H9 (cell line): ENCODE data around the gene DUOXA1. TPM values are rescaled to one million over a fixed set of nuclear protein-coding genes. Genes with fewer than 3 reads are reported as not detected.

ENCODE experiments used
- DNase-seq: peaks from one replicate; pipeline ENCODE4 v3.0.0-alpha.2; 2017
- H2AFZ ChIP-seq: one replicate; pipeline ENCODE4 v1.6.1; 2013; ENCODE audit warnings: mild to moderate bottlenecking, low read length, control low read depth, moderate library complexity
- H2AK5ac ChIP-seq: 2 replicates; pipeline ENCODE4 v1.6.1; 2013; ENCODE audit warnings: low read length, control low read depth, mixed read lengths; ENCODE audit not compliant: insufficient read length
- H2BK120ac ChIP-seq: one replicate; pipeline ENCODE4 v1.6.1; 2013; ENCODE audit warnings: low read depth, mild to moderate bottlenecking, low read length, control low read depth, inconsistent platforms; ENCODE audit not compliant: poor library complexity, severe bottlenecking
- H2BK12ac ChIP-seq: 2 replicates; pipeline ENCODE4 v1.6.1; 2013; ENCODE audit warnings: low read length, control low read depth, mixed read lengths, low read depth; ENCODE audit not compliant: insufficient read length
- H2BK15ac ChIP-seq: 2 replicates; pipeline ENCODE4 v1.6.1; 2013; ENCODE audit warnings: low read depth, low read length, control low read depth
- H2BK20ac ChIP-seq: one replicate; pipeline ENCODE4 v1.6.1; 2013; ENCODE audit warnings: low read depth, mild to moderate bottlenecking, low read length, control low read depth, inconsistent platforms; ENCODE audit not compliant: poor library complexity, severe bottlenecking
- H2BK5ac ChIP-seq: 2 replicates; pipeline ENCODE4 v1.6.1; 2013; ENCODE audit warnings: low read length, control low read depth, mixed read lengths; ENCODE audit not compliant: insufficient read length
- H3K14ac ChIP-seq: 2 replicates; pipeline ENCODE4 v1.6.1; 2013; ENCODE audit warnings: low read length, control low read depth; ENCODE audit not compliant: insufficient read depth
- H3K18ac ChIP-seq: 2 replicates; pipeline ENCODE4 v1.6.1; 2013; ENCODE audit warnings: low read depth, mild to moderate bottlenecking, mixed read lengths, low read length, control low read depth; ENCODE audit not compliant: insufficient read length
- H3K23ac ChIP-seq: 2 replicates; pipeline ENCODE4 v1.6.1; 2013; ENCODE audit warnings: low read length, control low read depth, mixed read lengths, low read depth; ENCODE audit not compliant: insufficient read length
- H3K23me2 ChIP-seq: 2 replicates; pipeline ENCODE4 v1.6.1; 2013; ENCODE audit warnings: low read depth, mild to moderate bottlenecking, mixed read lengths, low read length, control low read depth; ENCODE audit not compliant: insufficient read length, poor library complexity, severe bottlenecking
- H3K27ac ChIP-seq: 2 replicates; pipeline ENCODE4 v1.5.1; 2013; ENCODE audit warnings: low read length, control low read depth, mixed read lengths, low read depth; ENCODE audit not compliant: insufficient read length
- H3K27me3 ChIP-seq: 2 replicates; pipeline ENCODE4 v1.6.1; 2013; ENCODE audit warnings: low read length, control low read depth, inconsistent platforms; ENCODE audit not compliant: insufficient read depth
- H3K4ac ChIP-seq: 2 replicates; pipeline ENCODE4 v1.6.1; 2013; ENCODE audit warnings: low read depth, mild to moderate bottlenecking, control low read depth, inconsistent platforms, low read length, moderate library complexity
- H3K4me1 ChIP-seq: 2 replicates; pipeline ENCODE4 v1.6.1; 2013; ENCODE audit warnings: low read length, control low read depth, inconsistent platforms; ENCODE audit not compliant: insufficient read depth
- H3K4me2 ChIP-seq: 2 replicates; pipeline ENCODE4 v1.6.1; 2013; ENCODE audit warnings: low read length, control low read depth, mixed read lengths; ENCODE audit not compliant: insufficient read length, insufficient read depth
- H3K56ac ChIP-seq: 2 replicates; pipeline ENCODE4 v1.6.1; 2013; ENCODE audit warnings: low read depth, mild to moderate bottlenecking, mixed read lengths, low read length, control low read depth; ENCODE audit not compliant: insufficient read length
- H3K79me1 ChIP-seq: 2 replicates; pipeline ENCODE4 v1.6.1; 2013; ENCODE audit warnings: low read depth, mild to moderate bottlenecking, moderate library complexity, low read length, control low read depth, inconsistent platforms; ENCODE audit not compliant: insufficient read depth, poor library complexity, severe bottlenecking
- H3K79me2 ChIP-seq: 2 replicates; pipeline ENCODE4 v1.6.1; 2013; ENCODE audit warnings: low read length, control low read depth, inconsistent platforms; ENCODE audit not compliant: insufficient read depth
- H3K9ac ChIP-seq: 2 replicates; pipeline ENCODE4 v1.6.1; 2013; ENCODE audit warnings: low read length, control low read depth, mixed read lengths; ENCODE audit not compliant: insufficient read length; ENCODE audit errors: extremely low read depth
- H3K9me3 ChIP-seq: one replicate; pipeline ENCODE4 v1.6.1; 2013; ENCODE audit warnings: low read depth, low read length, inconsistent platforms; ENCODE audit not compliant: control insufficient read depth
- H3T11ph ChIP-seq: one replicate; pipeline ENCODE4 v1.6.1; 2013; ENCODE audit warnings: mild to moderate bottlenecking, low read length, control low read depth, inconsistent platforms
- H4K20me1 ChIP-seq: one replicate; pipeline ENCODE4 v1.6.1; 2013; ENCODE audit not compliant: control insufficient read depth, insufficient read length, insufficient read depth
- H4K5ac ChIP-seq: 2 replicates; pipeline ENCODE4 v1.6.1; 2013; ENCODE audit warnings: low read depth, mild to moderate bottlenecking, mixed read lengths, low read length, control low read depth; ENCODE audit not compliant: insufficient read length
- H4K8ac ChIP-seq: replicated peaks from 2 replicates; pipeline ENCODE4 v1.6.1; 2013; ENCODE audit warnings: low read length, control low read depth, mixed read lengths, low read depth; ENCODE audit not compliant: insufficient read length
- H4K91ac ChIP-seq: 2 replicates; pipeline ENCODE4 v1.6.1; 2013; ENCODE audit warnings: low read depth, mild to moderate bottlenecking, moderate library complexity, mixed read lengths, low read length, control low read depth; ENCODE audit not compliant: insufficient read length
- H3K27ac Mint-ChIP-seq, 3 experiments: 2 replicates in 2 of 3; 3 replicates in 1 of 3; pipeline ENCODE4 v1.8.0; 2020 to 2021; ENCODE audit warnings: mixed read lengths in 3 of 3, mild to moderate bottlenecking in 1 of 3, moderate library complexity in 1 of 3
- H3K27me3 Mint-ChIP-seq: 2 replicates; pipeline ENCODE4 v1.8.0; 2021; ENCODE audit warnings: low read depth, mild to moderate bottlenecking, moderate library complexity, mixed read lengths
- H3K36me3 Mint-ChIP-seq, 3 experiments: 2 replicates in 2 of 3; 3 replicates in 1 of 3; pipeline ENCODE4 v1.8.0; 2020 to 2021; ENCODE audit warnings: low read depth in 3 of 3, mixed read lengths in 3 of 3; ENCODE audit not compliant: insufficient read depth in 1 of 3
- H3K4me1 Mint-ChIP-seq, 2 experiments: 2 replicates each; pipeline ENCODE4 v1.8.0; 2020; ENCODE audit warnings: mixed read lengths in 2 of 2
- H3K4me3 Mint-ChIP-seq, 2 experiments: 2 replicates in 1 of 2; 3 replicates in 1 of 2; pipeline ENCODE4 v1.8.0; 2020 to 2021; ENCODE audit warnings: mild to moderate bottlenecking in 2 of 2, mixed read lengths in 2 of 2, moderate library complexity in 1 of 2
- H3K9me3 Mint-ChIP-seq, 2 experiments: 2 replicates in 1 of 2; 3 replicates in 1 of 2; pipeline ENCODE4 v1.8.0; 2020; ENCODE audit warnings: mild to moderate bottlenecking in 2 of 2, mixed read lengths in 2 of 2, moderate library complexity in 1 of 2
- CTCF ChIP-seq: fragments of 200-600 bp; sonication (generic); conservative IDR thresholded peaks from 3 replicates; pipeline ENCODE4 v1.8.0; 2021; ENCODE audit warnings: antibody characterized with exemption, mild to moderate bottlenecking
- WGBS: extraction: QIAGEN DNeasy Blood & Tissue Kit; methylation state at CpG from one replicate; pipeline ENCODE4 v1.1.7; 2013; ENCODE audit warnings: missing lambda C conversion rate, low lambda C conversion rate, mixed read lengths; ENCODE audit not compliant: insufficient read length; ENCODE audit errors: extremely low coverage; 5-methylcytosine and 5-hydroxymethylcytosine counted together
- total RNA-seq: library from RNA; stranded (reverse); gene quantifications from 2 replicates; pipeline ENCODE4 v1.2.1, GENCODE V29; 2021

DUOXA1 gene
- total RNA-seq, 1 experiment from 2014 or later, result 1.2 TPM

GRCh38 chr15:45144775-45145174, 15.1 kb upstream of the DUOXA1 start:
- no peak overlapping the region for H3K9ac ChIP-seq
- Mint-ChIP-seq H3K4me3 (no peak overlapping the region), H3K4me1 (peaks cover 5 to 7% of the 10 kb centered on the region in 2 experiments; a peak in 3 of 4 replicates), H3K27ac (no peak overlapping the region), H3K27me3 (peaks cover 24% of the 10 kb centered on the region), H3K36me3 (no peaks in the 10 kb centered on the region), H3K9me3 (no peaks in the 10 kb centered on the region; a peak in 1 of 5 replicates)
- no peaks in the 10 kb centered on the region for H3K4me1 ChIP-seq
- H3T11ph ChIP-seq, result no peak overlapping the region
- H2AFZ ChIP-seq, result no peak overlapping the region
- H3K4ac ChIP-seq, result no peak overlapping the region
- no peak overlapping the region for H2BK12ac ChIP-seq
- no peak overlapping the region for H2BK20ac ChIP-seq
- no peak overlapping the region for H4K8ac ChIP-seq
- H3K23ac ChIP-seq, result no peak overlapping the region
- H2BK5ac ChIP-seq, result no peak overlapping the region
- H3K18ac ChIP-seq, result no peak overlapping the region
- no peak overlapping the region for H4K5ac ChIP-seq
- H2BK15ac ChIP-seq, result no peak overlapping the region
- H3K14ac ChIP-seq, result no peak overlapping the region
- no CpG with 5 or more reads among the region's 9 CpGs for WGBS
- no peaks in the 10 kb centered on the region for H4K20me1 ChIP-seq
- no peak overlapping the region for H2BK120ac ChIP-seq
- H3K56ac ChIP-seq, result no peak overlapping the region
- H3K4me2 ChIP-seq, result no peak overlapping the region
- no peak overlapping the region for H3K27ac ChIP-seq
- no peaks in the 10 kb centered on the region for H3K79me2 ChIP-seq
- no peak for DNase-seq
- H4K91ac ChIP-seq, result no peak overlapping the region
- no peaks in the 10 kb centered on the region for H3K79me1 ChIP-seq
- no peak overlapping the region for H2AK5ac ChIP-seq
- H3K23me2 ChIP-seq, result no peaks in the 10 kb centered on the region
- no peak for TF ChIP-seq CTCF
- H3K9me3 ChIP-seq, result no peaks in the 10 kb centered on the region
- no peaks in the 10 kb centered on the region; the same call in 1 of the 2 replicates for H3K27me3 ChIP-seq
